Tibial nerve (tissue), 3 donors: Measurements from ENCODE around the gene AMDHD1.

Experiments
- CTCF ChIP-seq, 5 experiments: fragments of 200-600 bp in 3 of 5; fragments of 450-650 bp in 2 of 5; sonication (generic) in 3 of 5; IDR thresholded peaks; one replicate each; pipeline ENCODE4 v1.5.1; 2016 to 2019; ENCODE audit warnings: antibody characterized with exemption in 5 of 5, mild to moderate bottlenecking in 3 of 5, moderate library complexity in 2 of 5
- POLR2A ChIP-seq, 2 donors: fragments of 450-650 bp; IDR thresholded peaks; one replicate each; pipeline ENCODE4 v1.6.1; 2017; ENCODE audit warnings: antibody characterized with exemption in 2 of 2, mild to moderate bottlenecking in 2 of 2, moderate library complexity in 2 of 2

- TF ChIP-seq CTCF (IDR thresholded peaks at IDR 0.05) (no peak), POLR2A (IDR thresholded peaks at IDR 0.05) (no peak)
Observed at GRCh38 chr12:95996034-95996658, 53.0 kb downstream of the AMDHD1 start, which contains the start of gene HAL.
